ENCODE data around the gene SARDH. TPM values are rescaled to one million over a fixed set of nuclear protein-coding genes. Genes with fewer than 3 reads are reported as not detected.
A peak's percentile ranks its signal among the peaks of the same experiment; 100 is the strongest.

SARDH gene
- total and polyA plus RNA-seq, 2 donors (not counting 1 experiment from before 2014, with no cell fraction given) = 2.5 to 4.8 TPM

GRCh38 chr9:133714606-133715294, 23.4 kb downstream of the SARDH start:
- H3K9me3 ChIP-seq (ENCODE audit: control insufficient read depth, insufficient read depth, low read depth, low read length) = no peaks in the 10 kb centered on the region
- H3K4me1 ChIP-seq (ENCODE audit: control insufficient read depth, extremely low read depth, insufficient read depth, low read length) = peaks cover 25% of the 10 kb centered on the region
- no peak for TF ChIP-seq EZH2 (IDR thresholded peaks at IDR 0.05; ENCODE audit: low read length, missing control alignments)
- H3K27ac ChIP-seq (ENCODE audit: insufficient read depth, low read length) = peak overlapping the region; percentile 52
- no peaks in the 10 kb centered on the region for H4K20me1 ChIP-seq (ENCODE audit: control insufficient read depth, extremely low read depth, insufficient read depth, low read length)
- no peaks in the 10 kb centered on the region for H3K36me3 ChIP-seq (ENCODE audit: control insufficient read depth, insufficient read depth, low read length)
- H3K27me3 ChIP-seq (ENCODE audit: control insufficient read depth, insufficient read depth, low read length) = no peaks in the 10 kb centered on the region
- DNase-seq (ENCODE audit: low read depth in 2 of 2) = peak; percentile 82 to 86
- H2AFZ ChIP-seq (ENCODE audit: low read length) = no peak overlapping the region
- no peaks in the 10 kb centered on the region for H3K79me2 ChIP-seq (ENCODE audit: control insufficient read depth, insufficient read depth, low read length)
- peak overlapping the region; percentile 25 for H3K9ac ChIP-seq (ENCODE audit: insufficient read depth, low read length)
- no peak overlapping the region for H3K4me2 ChIP-seq (ENCODE audit: extremely low read depth, insufficient read depth, low read length)
- no peak overlapping the region for H3K4me3 ChIP-seq (replicated peaks in 1 of 4; ENCODE audit: control extremely low read depth in 1 of 4, insufficient read depth in 1 of 4, low read depth in 3 of 4, low read length in 4 of 4)

- Histone ChIP-seq H3K9me3 (ENCODE audit: control insufficient read depth, insufficient read depth, low read depth, low read length) (no peaks in the 10 kb centered on the region), H3K79me2 (ENCODE audit: control insufficient read depth, insufficient read depth, low read length) (no peaks in the 10 kb centered on the region), H3K4me3 (replicated peaks in 1 of 4; ENCODE audit: control extremely low read depth in 1 of 4, insufficient read depth in 1 of 4, low read depth in 3 of 4, low read length in 4 of 4) (no peak overlapping the region), H3K4me2 (ENCODE audit: extremely low read depth, insufficient read depth, low read length) (no peak overlapping the region), H3K4me1 (ENCODE audit: control insufficient read depth, extremely low read depth, insufficient read depth, low read length) (peaks cover 25% of the 10 kb centered on the region), H3K36me3 (ENCODE audit: control insufficient read depth, insufficient read depth, low read length) (no peaks in the 10 kb centered on the region), H3K27ac (ENCODE audit: insufficient read depth, low read length) (peak overlapping the region; percentile 52), H3K9ac (ENCODE audit: insufficient read depth, low read length) (no peak overlapping the region), H3K27me3 (ENCODE audit: control insufficient read depth, insufficient read depth, low read length) (no peaks in the 10 kb centered on the region), H2AFZ (ENCODE audit: low read length) (no peak overlapping the region), H4K20me1 (ENCODE audit: control insufficient read depth, extremely low read depth, insufficient read depth, low read length) (no peaks in the 10 kb centered on the region)
- no peak for DNase-seq (ENCODE audit: low read depth in 2 of 2)
- TF ChIP-seq CTCF (conservative IDR thresholded peaks at IDR 0.05 in 1 of 2, IDR thresholded peaks at IDR 0.05 in 1 of 2; ENCODE audit: low read depth in 1 of 2, low read length in 2 of 2) (no peak), EZH2 (IDR thresholded peaks at IDR 0.05; ENCODE audit: low read length, missing control alignments) (no peak)
Observed at GRCh38 chr9:133713960-133714495, 24.1 kb downstream of the SARDH start.

GRCh38 chr9:133713150-133713959, 24.8 kb downstream of the SARDH start:
- Histone ChIP-seq H3K4me2 (ENCODE audit: extremely low read depth, insufficient read depth, low read length) (no peak overlapping the region), H3K27me3 (ENCODE audit: control insufficient read depth, insufficient read depth, low read length) (no peaks in the 10 kb centered on the region), H3K9ac (ENCODE audit: insufficient read depth, low read length) (no peak overlapping the region), H3K9me3 (ENCODE audit: control insufficient read depth, insufficient read depth, low read depth, low read length) (no peaks in the 10 kb centered on the region), H2AFZ (ENCODE audit: low read length) (no peak overlapping the region), H3K4me3 (replicated peaks in 1 of 4; ENCODE audit: control extremely low read depth in 1 of 4, insufficient read depth in 1 of 4, low read depth in 3 of 4, low read length in 4 of 4) (no peak overlapping the region), H3K27ac (ENCODE audit: insufficient read depth, low read length) (no peak overlapping the region), H4K20me1 (ENCODE audit: control insufficient read depth, extremely low read depth, insufficient read depth, low read length) (no peaks in the 10 kb centered on the region), H3K36me3 (ENCODE audit: control insufficient read depth, insufficient read depth, low read length) (no peaks in the 10 kb centered on the region), H3K4me1 (ENCODE audit: control insufficient read depth, extremely low read depth, insufficient read depth, low read length) (peaks cover 25% of the 10 kb centered on the region), H3K79me2 (ENCODE audit: control insufficient read depth, insufficient read depth, low read length) (no peaks in the 10 kb centered on the region)
- no peak for DNase-seq (ENCODE audit: low read depth in 2 of 2)
- TF ChIP-seq EZH2 (IDR thresholded peaks at IDR 0.05; ENCODE audit: low read length, missing control alignments) (no peak), CTCF (conservative IDR thresholded peaks at IDR 0.05 in 1 of 2, IDR thresholded peaks at IDR 0.05 in 1 of 2; ENCODE audit: low read depth in 1 of 2, low read length in 2 of 2) (no peak)

All from fibroblast of lung (primary cell).